IPS-18c (cell line): ENCODE data around the gene AMDHD2.
A peak's percentile ranks its signal among the peaks of the same experiment; 100 is the strongest.
"Not testable (repeated sequence)": the region's sequence is repeated elsewhere in the genome, so short reads cannot be mapped to it uniquely, and the experiment has no call there.

Source experiments
- H3K4me3 ChIP-seq: 2 replicates; pipeline ENCODE4 v1.7.0; 2013; ENCODE audit warnings: low read depth, mild to moderate bottlenecking, low read length, moderate library complexity; ENCODE audit not compliant: insufficient read depth
- H3K9me3 ChIP-seq: one replicate; pipeline ENCODE4 v1.6.1; 2013; ENCODE audit warnings: mild to moderate bottlenecking, low read length, moderate library complexity; ENCODE audit not compliant: control insufficient read depth, insufficient read depth

Gene AMDHD2

GRCh38 chr16:2524339-2524938 is 4.3 kb downstream of the AMDHD2 start:
- Histone ChIP-seq H3K4me3 (no peak overlapping the region), H3K9me3 (no peaks in the 10 kb centered on the region)

DNA sequence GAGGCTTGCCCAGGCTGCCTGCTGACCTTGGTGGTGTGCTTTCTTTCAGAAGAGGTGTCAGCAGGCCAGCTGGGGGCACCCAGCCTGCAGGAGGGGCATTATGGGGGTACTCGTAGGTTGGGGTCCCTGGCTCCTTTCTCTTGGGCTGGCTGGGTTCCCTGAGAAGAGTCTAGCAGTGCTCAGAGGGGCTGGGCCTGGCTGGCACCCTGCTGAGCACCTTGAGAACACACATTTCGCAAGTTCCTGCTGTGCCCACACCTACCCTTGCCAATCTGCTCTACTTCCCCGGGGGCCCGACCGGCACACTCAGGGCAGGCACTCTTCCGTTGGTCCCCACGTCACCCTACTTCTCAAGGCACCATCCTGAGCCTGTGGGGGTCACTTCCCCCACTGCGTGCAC is 6.0 kb downstream of the AMDHD2 start:
- H3K9me3 ChIP-seq: no peaks in the 10 kb centered on the region
- H3K4me3 ChIP-seq: no peak overlapping the region

DNA sequence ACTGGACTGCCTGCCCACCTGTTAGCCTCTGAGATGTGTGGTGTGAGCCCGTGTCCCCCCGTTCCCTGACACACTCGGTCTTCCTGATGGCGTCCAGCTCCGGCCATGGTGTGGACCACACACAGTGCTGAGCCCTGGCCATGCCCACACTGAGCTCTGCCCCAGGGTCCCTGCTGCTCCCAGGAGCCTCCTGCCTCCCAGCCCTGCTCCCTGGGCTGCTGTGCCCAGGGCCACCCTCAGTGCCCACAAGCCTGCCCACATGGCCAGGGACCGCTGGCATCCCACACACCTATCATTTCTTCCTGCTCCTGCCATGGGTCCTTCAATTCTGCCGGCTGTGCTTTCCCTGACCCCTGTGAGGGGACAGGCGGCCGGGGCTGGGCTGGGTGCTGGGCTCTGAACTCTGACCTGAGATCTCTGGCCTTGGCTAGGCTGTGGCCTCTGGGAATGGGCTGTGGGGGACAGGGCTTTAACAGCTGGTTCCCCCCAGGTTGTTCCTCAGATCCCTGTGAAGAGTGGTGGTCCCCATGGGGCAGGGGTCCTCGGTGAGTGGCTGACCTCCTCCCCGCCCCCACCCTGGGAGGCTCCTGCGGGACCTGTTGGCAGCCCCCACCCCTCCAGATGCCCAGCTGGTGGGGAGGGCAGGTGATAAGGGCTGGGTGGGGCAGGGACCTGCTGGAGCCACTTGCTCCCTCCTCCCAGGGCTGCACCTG is 7.1 kb downstream of the AMDHD2 start:
- Histone ChIP-seq H3K4me3 (no peak overlapping the region), H3K9me3 (no peaks in the 10 kb centered on the region)

DNA sequence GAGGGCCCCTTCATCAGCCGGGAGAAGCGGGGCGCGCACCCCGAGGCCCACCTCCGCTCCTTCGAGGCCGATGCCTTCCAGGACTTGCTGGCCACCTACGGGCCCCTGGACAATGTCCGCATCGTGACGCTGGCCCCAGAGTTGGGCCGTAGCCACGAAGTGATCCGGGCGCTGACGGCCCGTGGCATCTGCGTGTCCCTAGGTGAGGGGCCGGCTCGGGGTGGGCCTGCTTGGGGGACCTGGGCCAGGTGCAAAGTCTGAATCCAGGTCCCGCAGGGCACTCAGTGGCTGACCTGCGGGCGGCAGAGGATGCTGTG is 7.6 kb downstream of the AMDHD2 start:
- Histone ChIP-seq H3K4me3 (no peak overlapping the region), H3K9me3 (no peaks in the 10 kb centered on the region)

GRCh38 chr16:2528161-2529060 is 8.2 kb downstream of the AMDHD2 start:
- Histone ChIP-seq H3K4me3 (no peak overlapping the region), H3K9me3 (no peaks in the 10 kb centered on the region)

- no peak overlapping the region for H3K4me3 ChIP-seq
These were observed 9.1 kb downstream of the AMDHD2 start for GRCh38 chr16:2529061-2529931.

DNA sequence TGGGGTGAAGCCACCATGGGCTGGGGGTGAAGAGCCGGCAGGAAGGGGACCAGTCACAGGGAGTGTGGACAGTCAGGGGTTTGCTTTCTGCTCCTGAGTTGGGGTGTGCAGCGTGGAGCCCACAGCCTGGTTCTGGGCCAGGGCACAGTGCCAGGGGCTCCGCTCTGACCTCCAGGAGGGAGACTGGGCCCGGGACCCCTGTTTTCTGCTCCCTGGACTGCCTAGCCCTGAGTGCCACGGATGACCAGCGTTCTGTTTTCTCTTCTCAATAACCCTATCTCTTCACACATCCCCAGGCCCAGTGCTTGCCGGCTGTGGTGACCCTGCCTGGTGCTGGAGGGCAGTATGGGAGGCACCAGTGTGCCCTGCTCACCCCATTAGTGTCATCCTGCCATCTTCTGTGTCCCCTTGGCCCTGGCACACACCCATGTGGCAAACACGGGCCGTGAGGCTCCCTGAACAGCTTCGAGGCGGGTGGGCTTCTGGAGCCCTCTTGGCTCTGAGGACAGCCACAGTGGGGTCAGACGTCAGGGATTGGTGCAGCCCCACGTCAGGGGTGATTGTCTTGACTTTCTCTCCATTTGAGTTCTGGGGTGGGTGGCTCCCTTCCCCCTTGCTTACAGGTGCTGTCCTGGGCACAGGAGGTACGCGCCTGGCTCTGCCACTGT is 9.9 kb downstream of the AMDHD2 start:
- Histone ChIP-seq H3K9me3 (no peaks in the 10 kb centered on the region), H3K4me3 (no peak overlapping the region)

More at GRCh38 chr16:2529061-2529931, 9.1 kb downstream of the AMDHD2 start:
- H3K9me3 ChIP-seq: no peaks in the 10 kb centered on the region

- Histone ChIP-seq H3K4me3 (peak overlapping the region; percentile 71; the same call in 1 of the 2 replicates), H3K9me3 (no peaks in the 10 kb centered on the region)
These were observed 10.6 kb downstream of the AMDHD2 start for GRCh38 chr16:2530629-2531318.

DNA sequence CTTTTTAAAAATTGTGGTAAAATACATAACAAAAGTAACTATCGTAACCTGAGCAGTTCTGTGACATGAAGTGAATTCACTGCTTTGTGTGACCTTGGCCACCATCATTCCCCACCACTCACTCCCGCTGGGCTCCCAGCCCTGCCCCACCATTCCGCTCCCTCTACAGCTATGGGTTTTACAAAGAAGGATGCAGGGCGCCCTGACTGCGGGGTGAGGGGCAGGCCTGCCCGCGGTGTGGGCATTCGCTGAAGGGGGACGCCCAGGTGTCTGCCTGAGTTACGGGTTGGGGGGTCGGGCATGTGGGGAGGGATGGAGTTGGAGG is 11.2 kb downstream of the AMDHD2 start, which contains the start of gene CEMP1:
TSS of gene CEMP1 (minus strand) at position 38 of the 325 bp plus-strand sequence. CDS start 335 bp downstream, outside the sequence.
- Histone ChIP-seq H3K9me3 (no peaks in the 10 kb centered on the region), H3K4me3 (peak within 1 kb of the TSS; percentile 71)

GRCh38 chr16:2531696-2532493 is 11.7 kb downstream of the AMDHD2 start:
- Histone ChIP-seq H3K9me3 (no peaks in the 10 kb centered on the region), H3K4me3 (peak overlapping the region; percentile 71)

GRCh38 chr16:2532494-2533141 is 12.4 kb downstream of the AMDHD2 start:
- no peaks in the 10 kb centered on the region for H3K9me3 ChIP-seq
- peak overlapping the region; percentile 71 for H3K4me3 ChIP-seq

GRCh38 chr16:2533142-2533755 is 13.1 kb downstream of the AMDHD2 start:
- not testable (repeated sequence) for H3K9me3 ChIP-seq
- H3K4me3 ChIP-seq: peak overlapping the region; percentile 71; the same call in 1 of the 2 replicates

DNA sequence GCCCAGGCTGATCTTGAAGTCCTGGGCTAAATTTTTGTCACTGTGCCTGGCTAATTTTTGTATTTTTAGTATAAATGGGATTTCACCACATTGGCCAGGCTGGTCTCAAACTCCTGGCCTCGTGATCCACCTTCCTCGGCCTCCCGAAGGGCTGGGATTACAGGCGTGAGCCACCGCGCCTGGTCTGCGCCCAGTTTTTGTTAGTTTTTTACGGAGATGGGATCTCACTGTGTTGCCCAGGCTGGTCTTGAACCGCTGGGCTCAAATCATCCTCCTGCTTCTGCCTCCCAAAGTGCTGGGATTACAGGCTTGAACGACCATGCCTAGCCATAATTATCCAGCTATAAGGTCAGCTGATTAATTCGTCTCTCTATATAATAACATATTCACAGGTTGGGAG is 13.7 kb downstream of the AMDHD2 start:
- H3K4me3 ChIP-seq: no peak overlapping the region

DNA sequence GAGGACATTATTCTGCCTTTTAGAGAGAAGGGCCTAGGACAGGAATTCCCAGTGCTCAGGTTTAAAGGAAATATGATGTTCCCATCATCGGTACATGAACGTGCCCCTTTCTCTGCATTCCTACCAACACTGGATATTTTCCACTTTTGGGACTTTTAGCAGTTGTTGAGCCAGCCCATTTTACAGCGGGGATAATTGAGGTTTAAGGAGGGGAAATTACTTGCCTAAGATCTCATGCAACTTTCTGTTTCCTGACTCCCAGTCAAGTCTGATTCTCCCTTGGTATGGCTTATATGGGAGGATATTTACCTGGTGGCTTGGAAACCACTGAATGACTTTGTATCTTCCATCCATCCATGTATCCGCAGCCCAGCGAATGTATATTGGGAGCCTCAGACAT is 14.2 kb downstream of the AMDHD2 start:
- not testable (repeated sequence) for H3K4me3 ChIP-seq, H3K9me3 ChIP-seq

More for the DNA sequence above, 13.7 kb downstream of the AMDHD2 start:
- no peaks in the 10 kb centered on the region for H3K9me3 ChIP-seq

DNA sequence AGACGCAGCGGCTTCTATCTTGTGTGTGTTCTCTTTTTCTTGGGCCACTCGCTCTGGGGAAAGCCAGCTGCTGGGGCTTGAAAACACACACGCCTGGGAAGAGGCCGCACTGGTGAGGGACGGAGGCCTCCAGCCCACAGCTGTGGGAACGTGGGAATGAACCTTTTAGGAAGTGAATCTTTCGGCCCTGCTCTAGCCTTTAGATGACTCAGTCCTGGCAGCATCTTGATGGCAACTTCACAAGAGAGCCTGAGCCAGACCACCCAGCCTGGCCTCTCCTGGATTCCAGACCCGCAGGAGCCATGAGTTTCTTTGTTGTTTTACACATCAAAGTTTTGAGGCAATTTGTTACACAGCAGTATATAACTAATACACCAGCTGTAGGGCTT is 15.4 kb downstream of the AMDHD2 start:
- H3K4me3 ChIP-seq: no peak overlapping the region
- H3K9me3 ChIP-seq: no peaks in the 10 kb centered on the region
